T-helper 1 cell treated with Interleukin-12 subunit alpha and Interleukin-12 subunit beta and Interleukin-4 antibody, amounts not matched to agents 30 ng/mL and 1 ng/mL, for 36 hours (primary cell): Measurements from ENCODE around the gene TAF1B. TPM values are rescaled to one million over a fixed set of nuclear protein-coding genes. Genes with fewer than 3 reads are reported as not detected.

Source experiments
- intact Hi-C: fragments of 100-400 bp; cut with micrococcal nuclease; formaldehyde crosslinking; loops from one replicate; pipeline ENCODE4 v1.15.1; 2024
- total RNA-seq: library from RNA; stranded (reverse); gene quantifications from 2 replicates; pipeline ENCODE4 v1.2.3, GENCODE V29; 2022

The TAF1B gene
- total RNA-seq, 1 donor from 2014 or later, result 36.1 TPM

DNA sequence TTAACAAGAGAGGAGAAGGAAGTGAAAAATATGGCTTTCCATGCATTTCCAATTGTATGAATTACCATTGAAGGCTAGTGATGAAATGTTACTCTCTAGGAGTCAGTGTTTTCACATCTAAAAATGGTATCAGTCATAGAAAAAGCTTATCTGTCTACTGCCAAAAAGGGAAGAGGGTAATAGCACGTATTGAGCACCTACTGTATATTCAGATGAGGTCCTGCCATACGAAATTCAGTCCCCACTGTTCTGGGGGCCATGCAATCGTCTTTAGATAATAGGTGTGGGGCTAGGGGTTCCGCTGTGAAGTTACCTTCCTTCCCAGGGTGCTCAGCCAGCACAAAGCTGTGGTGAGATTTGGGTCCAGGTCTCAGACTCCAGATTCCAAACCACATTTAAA lies 94.0 kb downstream of the TAF1B start:
- intact Hi-C loops, result no loop called here

GRCh38 chr2:9937968-9938367 lies 94.7 kb downstream of the TAF1B start:
- intact Hi-C loops, result no loop called here

GRCh38 chr2:9939587-9940485 lies 96.6 kb downstream of the TAF1B start:
- intact Hi-C loops, result no loop called here

DNA sequence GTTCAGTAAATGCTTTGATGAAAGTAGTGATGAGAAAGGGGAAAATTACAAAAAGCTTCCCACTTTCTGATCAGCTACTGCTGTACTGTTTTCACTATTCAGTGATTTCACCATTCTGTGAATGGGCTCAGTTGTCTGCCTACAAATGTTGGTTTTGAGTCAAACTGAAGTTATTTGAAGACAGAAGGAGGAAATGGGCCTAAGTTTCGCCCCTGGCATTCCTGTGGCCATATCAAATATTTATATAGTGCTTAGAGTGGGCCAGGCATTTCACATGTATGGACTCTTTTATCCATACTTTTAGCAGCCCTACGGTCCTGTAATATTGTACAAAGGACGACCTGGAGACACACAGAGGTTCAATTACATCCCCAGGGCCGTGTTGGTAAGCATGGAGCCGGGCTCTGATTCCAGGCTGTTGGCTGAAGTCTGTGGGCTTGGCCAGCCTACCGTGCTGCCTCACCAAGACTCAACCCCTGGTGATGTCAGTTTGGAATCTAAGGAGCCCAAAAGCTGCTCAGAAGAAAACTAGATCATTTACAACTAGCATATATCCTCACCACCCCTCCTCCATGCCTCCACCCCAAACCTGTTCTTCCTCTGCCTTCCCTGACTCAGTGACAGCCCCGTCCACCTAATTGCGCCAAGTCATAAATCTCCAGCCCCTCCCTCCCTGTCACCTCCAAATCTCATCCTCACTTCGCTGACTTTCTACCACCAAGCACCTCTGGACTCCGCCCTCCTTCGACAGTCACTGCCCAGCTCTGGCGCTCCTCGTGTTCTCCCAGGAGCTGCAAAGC lies 98.1 kb downstream of the TAF1B start:
- intact Hi-C loops, result no loop called here

- intact Hi-C loops, result no loop called here
Measured at GRCh38 chr2:9941996-9942390, 98.7 kb downstream of the TAF1B start.

DNA sequence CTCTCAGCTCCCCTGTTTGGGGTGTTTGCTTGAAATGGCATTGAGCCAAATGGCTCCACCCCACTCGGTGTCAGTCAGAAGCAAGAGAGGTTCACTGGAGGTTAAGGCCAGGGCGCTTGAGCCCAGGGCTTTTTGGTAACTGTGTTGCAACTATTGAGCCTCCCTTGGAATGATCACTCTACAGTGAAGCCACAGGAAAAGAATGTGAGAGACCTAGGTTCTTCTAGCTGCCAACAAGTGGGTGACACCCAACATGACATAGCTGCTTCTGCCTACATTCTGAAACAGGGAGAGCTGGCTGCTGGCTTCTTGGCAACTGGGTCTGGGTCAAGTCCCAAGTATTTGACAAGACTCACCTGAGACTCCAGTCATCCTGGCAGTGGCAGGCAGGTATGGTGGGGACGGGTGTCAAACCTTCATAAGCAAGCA lies 101.1 kb downstream of the TAF1B start:
- intact Hi-C loops, result no loop called here

- intact Hi-C loops, result no loop called here
Measured at GRCh38 chr2:9945596-9945995, 102.3 kb downstream of the TAF1B start.

DNA sequence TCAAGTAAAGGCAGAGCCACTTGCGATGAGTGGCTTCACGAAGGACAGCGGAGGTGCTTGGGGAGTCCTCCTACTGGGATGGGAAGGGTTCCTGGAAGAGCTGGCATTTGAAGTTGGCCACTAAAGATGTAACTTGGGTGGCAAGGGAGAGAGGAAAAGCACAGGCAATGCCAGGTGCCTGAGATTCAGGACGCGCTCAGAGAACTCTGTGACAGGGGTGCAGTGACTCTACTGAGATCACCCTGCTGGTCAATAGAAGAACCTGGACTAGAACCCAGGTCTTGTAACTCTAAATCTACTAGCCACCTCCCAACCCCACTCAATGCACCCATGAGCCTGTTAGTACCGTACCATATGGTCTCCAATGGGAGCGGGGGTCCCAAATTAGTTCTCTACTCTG lies 102.8 kb downstream of the TAF1B start:
- intact Hi-C loops, result no loop called here

- intact Hi-C loops, result no loop called here
Measured at GRCh38 chr2:9946818-9947217, 103.5 kb downstream of the TAF1B start.

DNA sequence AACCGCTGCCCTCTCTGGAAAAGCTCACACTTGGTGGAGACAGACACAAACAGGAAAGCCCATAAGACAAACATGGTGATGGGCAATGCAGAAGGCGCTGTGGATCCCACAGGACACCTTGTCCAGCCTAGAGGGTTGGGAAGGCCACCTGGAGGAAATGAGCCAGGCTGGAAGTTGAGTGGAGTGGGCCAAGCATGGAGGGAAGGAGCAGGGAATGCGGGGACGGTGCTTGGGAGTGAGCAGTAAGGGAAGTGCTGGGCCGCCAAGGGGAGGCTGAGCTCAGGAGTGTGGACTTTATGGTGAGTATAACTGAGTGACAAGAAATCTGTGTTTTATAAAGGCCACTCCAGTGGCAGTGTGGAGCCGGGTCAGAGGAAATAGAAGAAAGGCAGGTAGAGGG lies 105.4 kb downstream of the TAF1B start:
- intact Hi-C loops, result no loop called here

DNA sequence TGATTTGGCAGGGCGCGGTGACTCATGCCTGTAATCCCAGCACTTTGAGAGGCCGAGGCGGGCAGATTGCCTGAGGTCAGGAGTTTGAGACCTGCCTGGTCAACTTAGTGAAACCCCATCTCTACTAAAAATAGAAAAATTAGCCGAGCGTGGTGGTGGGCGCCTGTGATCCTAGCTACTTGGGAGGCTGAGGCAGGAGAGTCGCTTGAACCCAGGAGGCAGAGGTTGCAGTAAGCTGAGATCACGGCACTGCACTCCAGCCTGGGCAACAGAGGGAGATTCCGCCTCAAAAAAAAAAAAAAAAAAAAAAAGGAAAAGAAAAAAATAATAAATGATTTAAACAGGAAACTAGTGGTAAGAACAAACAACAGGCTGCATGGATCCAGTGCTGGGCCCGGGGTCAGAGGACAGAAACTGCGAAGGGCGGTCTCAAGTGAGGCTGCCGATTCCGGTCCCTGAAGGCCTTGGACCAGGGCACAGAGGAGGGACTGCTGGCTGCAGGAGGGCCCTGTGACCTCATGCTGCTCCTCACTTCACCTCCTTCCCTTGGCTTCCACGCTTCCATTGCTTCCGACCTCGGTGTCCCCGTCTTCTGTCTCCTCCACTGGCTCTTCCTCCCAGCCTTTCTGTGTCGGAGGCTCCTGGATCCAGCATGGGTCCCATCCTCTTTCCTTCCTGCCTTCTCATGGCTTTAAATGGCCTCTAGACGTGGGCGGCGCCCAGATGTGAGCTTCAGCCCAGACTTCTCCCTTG lies 106.1 kb downstream of the TAF1B start:
- intact Hi-C loops, result no loop called here

- intact Hi-C loops, result loop anchor here (2.0 to 10.0 kb wide), 4 partner anchors 35 to 497 kb away; partner anchors contain the start of genes ADAM17 and ODC1
Measured at GRCh38 chr2:9949992-9950520, 106.8 kb downstream of the TAF1B start.

DNA sequence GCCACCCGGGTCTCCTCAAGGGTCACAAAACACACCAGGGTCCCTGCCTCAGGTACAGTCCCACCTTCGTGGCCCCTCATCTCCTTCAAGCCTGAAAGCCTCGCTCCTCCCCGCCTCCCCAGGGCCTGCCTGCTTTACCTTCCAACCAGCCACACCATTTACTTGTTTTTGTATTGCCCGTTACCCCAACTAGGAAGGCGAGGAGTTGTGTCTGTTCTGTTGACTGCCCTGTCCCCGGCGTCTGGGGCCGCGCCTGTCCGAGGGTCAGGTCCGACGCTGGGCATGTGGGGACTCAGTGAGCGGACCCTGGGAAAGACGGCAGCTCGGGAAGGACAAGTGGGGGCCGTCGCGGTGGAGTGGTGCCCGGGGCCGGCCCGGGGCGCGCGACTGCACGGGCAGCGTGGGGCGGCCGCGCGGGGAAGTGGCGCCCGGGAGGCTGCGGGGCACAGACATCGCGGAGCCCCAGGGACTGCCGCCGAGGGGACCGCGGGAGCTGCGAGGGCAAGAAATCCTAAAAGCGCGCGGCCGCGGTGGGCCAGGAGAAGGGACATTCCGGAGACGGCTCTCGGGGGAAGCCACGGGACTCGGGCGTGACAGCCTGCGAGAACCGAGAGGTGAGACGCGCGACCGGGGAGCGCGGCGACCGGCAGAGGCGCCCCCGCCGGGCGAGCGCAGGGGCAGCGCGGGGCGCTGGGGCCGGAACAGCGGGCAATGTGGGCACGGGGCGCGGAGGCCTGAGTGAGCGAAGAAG lies 107.4 kb downstream of the TAF1B start:
- intact Hi-C loops, result loop anchor here (1.0 to 10.0 kb wide), 9 partner anchors 15 to 527 kb away; partner anchors contain the start of genes ADAM17, CPSF3, ITGB1BP1 and KLF11

DNA sequence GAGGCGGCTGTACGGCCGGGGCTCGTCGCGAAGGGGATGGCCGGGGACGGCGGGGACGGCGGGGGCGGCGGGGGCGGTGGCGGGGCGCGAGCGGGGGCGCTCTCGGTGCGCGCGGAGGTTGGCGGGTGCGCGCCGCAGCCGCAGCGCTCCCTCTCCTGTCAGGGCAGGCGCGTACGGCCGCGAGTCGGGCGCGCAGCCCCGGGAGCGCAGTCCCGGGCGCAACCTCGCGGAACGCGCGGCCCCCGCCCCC lies 107.9 kb downstream of the TAF1B start:
- intact Hi-C loops, result loop anchor here (1.0 to 10.0 kb wide), 9 partner anchors 14 to 528 kb away; partner anchors contain the start of genes ADAM17, CPSF3, ITGB1BP1 and KLF11

- intact Hi-C loops, result loop anchor here (1.0 to 10.0 kb wide), 9 partner anchors 14 to 528 kb away; partner anchors contain the start of genes ADAM17, CPSF3, ITGB1BP1 and KLF11
Measured at GRCh38 chr2:9951522-9952285, 108.4 kb downstream of the TAF1B start, which contains the start of gene GRHL1. Gene GRHL1, plus strand, starts transcription at chr2:9951693. Its CDS starts 141 bp downstream, at chr2:9951834.

- intact Hi-C loops, result loop anchor here (5.0 to 10.0 kb wide), 2 partner anchors 138 to 495 kb away; partner anchors contain the start of gene ODC1
Measured at GRCh38 chr2:9952286-9952737, 109.0 kb downstream of the TAF1B start.

- intact Hi-C loops, result loop anchor here (5.0 to 10.0 kb wide), 2 partner anchors 138 to 494 kb away; partner anchors contain the start of gene ODC1
Measured at GRCh38 chr2:9952856-9953503, 109.7 kb downstream of the TAF1B start.

DNA sequence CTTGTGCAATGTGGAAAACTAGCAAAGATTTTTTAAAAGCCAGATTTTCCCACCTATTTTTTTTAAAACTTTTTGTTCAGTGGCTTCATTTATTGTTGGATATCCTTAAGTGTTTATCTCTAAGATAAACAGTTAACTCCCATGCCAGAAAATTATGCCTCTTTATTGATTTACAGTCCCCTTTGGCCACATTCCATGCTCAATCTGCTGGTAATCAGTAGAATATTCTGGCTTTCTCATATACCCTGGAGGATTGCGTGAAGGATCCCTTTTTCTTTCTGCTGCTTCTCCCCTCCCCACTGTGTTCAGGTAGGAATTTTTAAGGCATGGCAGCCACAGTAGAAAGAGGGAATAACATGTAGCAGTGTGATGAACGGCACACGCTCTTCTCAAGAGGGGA lies 110.9 kb downstream of the TAF1B start:
- intact Hi-C loops, result loop anchor here (5.0 to 10.0 kb wide), 2 partner anchors 139 to 493 kb away; partner anchors contain the start of gene ODC1

GRCh38 chr2:9958057-9958456 lies 114.8 kb downstream of the TAF1B start:
- intact Hi-C loops, result loop anchor here (10.0 kb wide), 1 partner anchor 143 kb away; no protein-coding TSS in a partner anchor
